Inflammatory macrophage (primary cell): ENCODE results near the gene DNAJC6.
A peak's percentile ranks its signal among the peaks of the same experiment; 100 is the strongest.
"Not testable (repeated sequence)": the region's sequence is repeated elsewhere in the genome, so short reads cannot be mapped to it uniquely, and the experiment has no call there.

ENCODE experiments used
- DNase-seq, 2 donors: peaks; one replicate each; pipeline ENCODE4 v3.0.0-alpha.2; 2020 to 2022

Gene DNAJC6

DNA sequence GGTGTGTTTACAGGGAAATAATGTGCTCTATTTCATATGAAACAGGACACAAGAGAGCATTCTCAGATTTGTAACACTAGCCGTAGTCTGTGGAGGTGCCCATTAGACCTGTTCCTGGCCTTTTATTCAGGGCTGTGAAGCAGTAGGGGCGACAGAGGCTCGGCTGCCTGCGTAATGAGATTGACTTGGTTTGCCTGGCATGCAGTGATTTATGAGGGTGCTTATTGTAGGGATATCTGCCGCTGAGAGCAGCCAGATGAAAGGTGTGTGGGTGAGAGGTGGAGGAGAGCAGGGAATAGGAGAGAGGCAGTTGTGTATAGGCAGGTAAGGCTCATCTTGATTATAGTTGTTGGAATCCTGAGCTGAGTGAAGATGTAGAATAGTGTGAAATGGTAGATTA lies 51.3 kb downstream of the DNAJC6 start:
- no peak for DNase-seq

- DNase-seq, result no peak
These were observed 53.2 kb downstream of the DNAJC6 start for GRCh38 chr1:65362545-65362944.

DNA sequence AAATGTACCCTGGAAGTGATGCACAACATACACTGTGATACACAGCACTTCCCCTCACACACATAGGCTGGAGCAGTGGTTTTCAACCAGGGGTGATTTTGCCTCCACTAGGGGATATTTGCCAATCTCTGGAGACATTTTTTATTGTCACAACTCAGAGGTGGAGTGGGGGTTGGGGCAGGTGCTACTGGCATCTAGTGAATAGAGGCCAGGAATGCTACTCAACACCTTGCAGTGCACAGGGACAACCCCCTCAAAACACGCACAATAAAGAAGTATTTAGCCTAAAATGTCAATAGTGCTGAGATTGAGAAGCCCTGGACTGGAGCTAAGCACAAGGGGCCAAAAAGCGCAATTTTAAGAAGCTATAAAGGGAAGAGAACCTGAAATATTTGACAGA lies 54.1 kb downstream of the DNAJC6 start:
- no peak for DNase-seq

DNA sequence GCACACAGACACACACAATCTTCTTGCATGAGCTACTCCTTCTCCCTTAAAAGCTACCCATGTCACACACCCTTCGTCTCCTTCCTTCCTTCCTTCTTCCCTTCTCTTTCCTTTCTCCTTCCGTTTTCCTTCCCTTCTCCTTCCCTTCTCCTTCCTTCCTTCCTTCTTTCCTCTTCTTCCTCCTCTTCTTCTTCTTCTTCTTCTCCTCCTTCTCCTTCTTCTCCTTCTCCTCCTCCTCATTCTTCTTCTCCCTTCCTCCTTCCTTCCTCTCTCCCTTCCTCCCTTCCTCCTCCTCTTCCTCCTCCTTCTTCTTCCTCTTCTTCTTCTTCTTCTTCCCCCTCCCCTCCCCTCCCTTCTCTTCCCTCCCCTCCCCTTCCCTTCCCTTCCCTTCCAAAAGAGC lies 59.1 kb downstream of the DNAJC6 start:
- no peak for DNase-seq

GRCh38 chr1:65371544-65371943 lies 62.2 kb downstream of the DNAJC6 start:
- no peak for DNase-seq

DNA sequence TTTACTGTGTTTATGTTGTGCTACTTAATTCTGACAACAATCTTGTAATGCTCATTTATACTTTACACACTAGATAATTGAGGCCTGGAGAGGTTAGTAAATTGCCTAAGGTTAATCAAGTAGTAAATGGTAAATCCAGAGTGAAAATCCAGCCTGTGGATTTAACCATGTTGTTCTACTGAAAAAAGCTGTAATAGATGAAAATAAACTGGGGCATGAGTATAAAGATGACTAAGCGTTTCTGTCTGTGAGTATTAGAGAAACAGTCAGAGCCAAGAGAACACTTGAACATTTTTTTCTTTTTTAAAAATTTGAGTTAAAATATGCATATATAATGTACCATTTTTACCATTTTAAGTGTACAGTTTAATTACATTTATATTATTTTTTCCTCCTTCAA lies 63.2 kb downstream of the DNAJC6 start:
- no peak for DNase-seq

- no peak for DNase-seq
These were observed 68.3 kb downstream of the DNAJC6 start for GRCh38 chr1:65377496-65378246.

- no peak for DNase-seq
These were observed 69.1 kb downstream of the DNAJC6 start for GRCh38 chr1:65378247-65378946.

- not testable (repeated sequence) for DNase-seq
These were observed 75.1 kb downstream of the DNAJC6 start for GRCh38 chr1:65384426-65384825.

DNA sequence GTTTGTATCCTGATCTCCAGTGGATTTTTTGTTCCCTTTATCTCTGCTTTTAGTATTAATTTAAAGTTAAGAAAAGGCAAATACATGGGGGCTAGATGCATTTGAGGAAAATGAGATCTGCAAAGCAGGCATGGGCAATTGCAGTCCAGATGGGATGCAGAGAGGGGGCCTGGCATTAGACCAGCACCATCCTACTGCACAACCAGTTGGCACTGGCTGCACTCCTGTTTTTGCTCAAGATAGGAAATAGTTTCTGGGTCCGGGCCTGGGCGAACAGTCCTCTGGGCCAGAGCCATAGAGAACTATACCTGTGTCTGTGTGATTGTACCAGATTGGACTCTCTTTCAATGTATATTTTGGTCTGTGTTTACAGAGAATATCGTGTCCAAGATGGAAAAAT lies 77.1 kb downstream of the DNAJC6 start:
- no peak for DNase-seq

GRCh38 chr1:65387821-65388220 lies 78.5 kb downstream of the DNAJC6 start:
- DNase-seq, result no peak

- DNase-seq, result no peak
These were observed 79.8 kb downstream of the DNAJC6 start for GRCh38 chr1:65388908-65389695.

GRCh38 chr1:65392497-65392896 lies 83.2 kb downstream of the DNAJC6 start:
- DNase-seq, result no peak

GRCh38 chr1:65393347-65393746 lies 84.0 kb downstream of the DNAJC6 start:
- no peak for DNase-seq

DNA sequence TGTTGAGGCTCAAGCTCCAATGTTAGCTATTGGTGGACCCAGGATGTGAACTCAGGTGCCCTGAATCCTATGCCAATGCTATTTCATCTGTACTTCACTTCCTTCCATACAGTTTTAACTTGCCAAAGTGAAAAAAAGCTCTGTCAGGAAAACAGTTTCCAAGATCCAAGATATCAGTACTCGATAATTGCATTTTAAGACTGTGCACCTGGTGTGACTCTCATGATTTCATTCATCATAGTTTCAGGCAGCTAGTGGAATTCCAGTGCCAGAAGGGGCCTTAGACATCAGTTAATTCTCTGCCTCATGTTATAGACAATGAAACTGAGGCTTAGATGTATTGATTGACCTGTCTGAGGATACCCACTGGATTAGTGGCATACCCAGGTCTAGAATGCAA lies 84.6 kb downstream of the DNAJC6 start:
- DNase-seq, result no peak

GRCh38 chr1:65395887-65396612 lies 86.7 kb downstream of the DNAJC6 start:
- DNase-seq, result peak in 1 of 2 donors; percentile 4

DNA sequence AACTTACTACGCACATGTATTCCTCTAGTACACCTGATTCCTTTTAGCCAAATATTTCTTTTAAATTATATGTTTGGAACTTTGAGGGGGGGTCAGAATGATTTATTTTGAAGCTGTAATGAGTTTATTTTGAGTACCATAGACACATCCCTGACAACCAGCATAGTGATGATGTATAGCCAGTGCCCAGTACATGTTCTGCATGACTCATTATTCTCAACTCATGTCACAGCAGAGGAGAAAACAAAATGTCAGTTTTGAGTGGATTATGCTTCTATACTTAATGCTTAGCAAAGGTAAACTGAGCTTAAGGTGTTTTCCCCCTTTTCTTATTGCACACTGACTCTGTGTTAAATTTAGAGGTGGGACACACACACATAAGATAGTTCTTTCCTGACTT lies 88.7 kb downstream of the DNAJC6 start:
- DNase-seq, result no peak

- no peak for DNase-seq
These were observed 89.7 kb downstream of the DNAJC6 start for GRCh38 chr1:65399003-65399402.

GRCh38 chr1:65401612-65402011 lies 92.3 kb downstream of the DNAJC6 start:
- DNase-seq, result no peak

DNA sequence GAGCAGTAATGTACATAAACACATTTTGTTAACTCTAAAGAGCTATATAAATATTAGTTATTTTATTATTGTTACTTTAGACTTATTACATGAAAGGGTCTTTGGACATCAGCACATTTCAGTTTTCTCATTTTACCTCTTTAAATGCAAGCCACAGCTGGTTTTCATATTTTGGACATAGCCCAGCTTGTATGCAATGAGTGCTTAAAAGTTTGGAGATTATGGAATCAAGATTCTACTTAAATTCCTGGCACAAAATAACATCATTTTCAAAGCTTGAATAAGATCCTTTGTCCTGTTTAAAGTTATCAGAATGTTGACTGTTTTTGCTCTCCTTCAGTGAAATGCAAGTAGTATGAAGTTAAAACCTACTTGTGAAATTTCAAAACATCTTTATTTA lies 95.6 kb downstream of the DNAJC6 start:
- no peak for DNase-seq

- no peak for DNase-seq
These were observed 98.5 kb downstream of the DNAJC6 start for GRCh38 chr1:65407877-65408276.

DNA sequence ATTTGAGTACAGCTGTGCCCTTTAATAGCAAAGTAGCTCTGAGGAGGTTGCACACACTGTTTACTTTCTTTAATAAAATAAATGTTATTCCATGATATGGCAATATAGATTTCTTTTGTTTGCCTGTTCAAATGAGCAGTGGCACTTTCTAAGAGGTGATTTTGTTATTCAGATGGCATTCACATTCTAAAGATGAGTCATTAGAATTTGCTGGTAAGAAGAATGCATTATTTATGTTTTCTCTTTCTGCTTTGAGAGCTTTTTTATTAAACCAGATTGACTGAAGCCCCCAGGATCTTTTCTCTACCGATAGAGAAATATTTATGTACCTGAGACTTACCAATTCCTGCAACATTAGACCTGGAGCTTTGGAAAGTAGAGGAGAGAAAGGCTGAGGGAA lies 100.0 kb downstream of the DNAJC6 start:
- no peak for DNase-seq

GRCh38 chr1:65409816-65410326 lies 100.5 kb downstream of the DNAJC6 start:
- no peak for DNase-seq
